ENCODE results near the gene UPP1. TPM values are rescaled to one million over a fixed set of nuclear protein-coding genes. Genes with fewer than 3 reads are reported as not detected.
A peak's percentile ranks its signal among the peaks of the same experiment; 100 is the strongest.

Gene UPP1
- total and polyA plus RNA-seq, 10 donors = 22.2 to 80.0 (median 54.5) TPM

GRCh38 chr7:48083114-48083830 lies 5.8 kb upstream of the UPP1 start:
- H3K27me3 ChIP-seq (replicated peaks in 1 of 7) = no peaks in the 10 kb centered on the region
- TF ChIP-seq POLR2AphosphoS5 (IDR thresholded peaks at IDR 0.05) (no peak), POLR2A (IDR thresholded peaks at IDR 0.05) (no peak), CTCF (IDR thresholded peaks at IDR 0.05 in 8 of 11, conservative IDR thresholded peaks at IDR 0.05 in 3 of 11) (no peak)
- no peaks in the 10 kb centered on the region for H3K36me3 ChIP-seq
- H3K4me1 ChIP-seq = peaks cover 24 to 64% (median 39%) of the 10 kb centered on the region in 6 donors
- no peak for DNase-seq
- no peak overlapping the region for H3K4me3 ChIP-seq
- intact Hi-C loops (cut with DNase I; ENCODE audit: low total_unique reads) = no loop called here
- H3K27ac ChIP-seq = no peak overlapping the region
- no peaks in the 10 kb centered on the region for H3K9me3 ChIP-seq
- 77 to 88% (median 81%) methylated on average over 6 of the region's 6 CpGs for WGBS, 5 donors

- Histone ChIP-seq H3K27ac (peak overlapping the region in 6 of 8 donors; percentile 58 to 99 (median 85)), H3K9me3 (no peaks in the 10 kb centered on the region), H3K27me3 (replicated peaks in 1 of 7) (no peaks in the 10 kb centered on the region), H3K4me1 (peaks cover 24 to 63% (median 49%) of the 10 kb centered on the region in 6 donors), H3K4me3 (no peak overlapping the region), H3K36me3 (no peaks in the 10 kb centered on the region)
- TF ChIP-seq POLR2AphosphoS5 (IDR thresholded peaks at IDR 0.05) = peak in 1 of 3 donors; percentile 67
- TF ChIP-seq CTCF (IDR thresholded peaks at IDR 0.05 in 8 of 11, conservative IDR thresholded peaks at IDR 0.05 in 3 of 11) = no peak
- TF ChIP-seq POLR2A (IDR thresholded peaks at IDR 0.05) = no peak
- peak; percentile 75 for DNase-seq
- WGBS, 5 donors = 58 to 71% (median 62%) methylated on average over 9 of the region's 9 CpGs
- intact Hi-C loops (cut with DNase I; ENCODE audit: low total_unique reads) = loop anchor here (5.0 kb wide), 1 partner anchor 108 kb away; the partner anchor contains the start of gene HUS1
Measured at GRCh38 chr7:48084727-48085432, 4.2 kb upstream of the UPP1 start.

- TF ChIP-seq CTCF (IDR thresholded peaks at IDR 0.05 in 8 of 11, conservative IDR thresholded peaks at IDR 0.05 in 3 of 11) (no peak), POLR2AphosphoS5 (IDR thresholded peaks at IDR 0.05) (no peak), POLR2A (IDR thresholded peaks at IDR 0.05) (no peak)
- Histone ChIP-seq H3K27me3 (replicated peaks in 1 of 7) (no peaks in the 10 kb centered on the region), H3K27ac (peak overlapping the region in 7 of 8 donors; percentile 58 to 99 (median 96)), H3K4me3 (no peak overlapping the region), H3K9me3 (no peaks in the 10 kb centered on the region), H3K36me3 (peaks cover 0 to 5% (median 0%) of the 10 kb centered on the region in 6 donors), H3K4me1 (peaks cover 24 to 69% (median 54%) of the 10 kb centered on the region in 6 donors)
- 83 to 85% (median 84%) methylated on average over 1 of the region's 1 CpG for WGBS, 5 donors
- intact Hi-C loops (cut with DNase I; ENCODE audit: low total_unique reads) = loop anchor here (5.0 kb wide), 1 partner anchor 108 kb away; the partner anchor contains the start of gene HUS1
- no peak for DNase-seq
Measured at GRCh38 chr7:48085433-48085791, 3.7 kb upstream of the UPP1 start.

- peak overlapping the region in 7 of 8 donors; percentile 58 to 99 (median 98) for H3K27ac ChIP-seq
- H3K36me3 ChIP-seq = peaks cover 0 to 10% (median 0%) of the 10 kb centered on the region in 6 donors
- no peak overlapping the region for H3K4me3 ChIP-seq
- intact Hi-C loops (cut with DNase I; ENCODE audit: low total_unique reads) = loop anchor here (5.0 kb wide), 1 partner anchor 109 kb away; the partner anchor contains the start of gene HUS1
- no peaks in the 10 kb centered on the region for H3K9me3 ChIP-seq
- peak; percentile 70 for DNase-seq
- WGBS, 5 donors = 60 to 93% (median 90%) methylated on average over 1 of the region's 1 CpG
- H3K27me3 ChIP-seq (replicated peaks in 1 of 7) = no peaks in the 10 kb centered on the region
- peaks cover 24 to 74% (median 59%) of the 10 kb centered on the region in 6 donors for H3K4me1 ChIP-seq
- no peak for TF ChIP-seq CTCF (IDR thresholded peaks at IDR 0.05 in 8 of 11, conservative IDR thresholded peaks at IDR 0.05 in 3 of 11)
- no peak for TF ChIP-seq POLR2A (IDR thresholded peaks at IDR 0.05)
- TF ChIP-seq POLR2AphosphoS5 (IDR thresholded peaks at IDR 0.05) = no peak
Measured at GRCh38 chr7:48085942-48086341, 3.1 kb upstream of the UPP1 start.
